ENCODE measurements around the gene MAP3K20.

The MAP3K20 gene

GRCh38 chr2:173223871-173224270, 148.2 kb downstream of the MAP3K20 start:
- no peak for TF ChIP-seq CTCF (IDR thresholded peaks at IDR 0.05; ENCODE audit: control extremely low read depth, extremely low read depth, low read depth, missing control alignments)
- DNase-seq (ENCODE audit: extremely low spot score), result no peak
- POLR2A ChIA-PET, result no interaction called here
- CTCF ChIA-PET, result interaction anchor here (1.1 to 2.9 kb wide), 8 partner anchors 10 to 197 kb away, joined by 3 to 22 read pairs (median 3); no protein-coding TSS in a partner anchor

GRCh38 chr2:173226899-173227698, 151.5 kb downstream of the MAP3K20 start:
- POLR2A ChIA-PET, result no interaction called here
- no peak for TF ChIP-seq CTCF (IDR thresholded peaks at IDR 0.05; ENCODE audit: control extremely low read depth, extremely low read depth, low read depth, missing control alignments)
- DNase-seq (ENCODE audit: extremely low spot score), result no peak
- CTCF ChIA-PET, result interaction anchor here (0.8 to 3.6 kb wide), 3 partner anchors 15 to 34 kb away, joined by 3 to 13 read pairs (median 7); no protein-coding TSS in a partner anchor

GRCh38 chr2:173229086-173229485, 153.4 kb downstream of the MAP3K20 start:
- TF ChIP-seq CTCF (IDR thresholded peaks at IDR 0.05; ENCODE audit: control extremely low read depth, extremely low read depth, low read depth, missing control alignments), result no peak
- DNase-seq (ENCODE audit: extremely low spot score), result no peak
- ChIA-PET POLR2A (no interaction called here), CTCF (interaction anchor here (1.4 to 3.6 kb wide), 2 partner anchors 19 to 21 kb away, joined by 3 to 13 read pairs; no protein-coding TSS in a partner anchor)

GRCh38 chr2:173230181-173230580, 154.5 kb downstream of the MAP3K20 start:
- CTCF ChIA-PET, result interaction anchor here (1.3 to 2.3 kb wide), 3 partner anchors 11 to 20 kb away, joined by 4 to 15 read pairs (median 4); no protein-coding TSS in a partner anchor
- DNase-seq (ENCODE audit: extremely low spot score), result no peak
- no peak for TF ChIP-seq CTCF (IDR thresholded peaks at IDR 0.05; ENCODE audit: control extremely low read depth, extremely low read depth, low read depth, missing control alignments)

GRCh38 chr2:173231042-173231441, 155.4 kb downstream of the MAP3K20 start:
- CTCF ChIA-PET, result interaction anchor here (1.1 to 2.3 kb wide), 7 partner anchors 9 to 225 kb away, joined by 3 to 15 read pairs (median 4); no protein-coding TSS in a partner anchor

More at GRCh38 chr2:173230181-173230580, 154.5 kb downstream of the MAP3K20 start:
- POLR2A ChIA-PET, result no interaction called here

GRCh38 chr2:173231465-173231864, 155.8 kb downstream of the MAP3K20 start:
- no peak for DNase-seq (ENCODE audit: extremely low spot score)
- ChIA-PET POLR2A (no interaction called here), CTCF (interaction anchor here (1.0 to 2.3 kb wide), 7 partner anchors 8 to 225 kb away, joined by 3 to 15 read pairs (median 4); no protein-coding TSS in a partner anchor)
- no peak for TF ChIP-seq CTCF (IDR thresholded peaks at IDR 0.05; ENCODE audit: control extremely low read depth, extremely low read depth, low read depth, missing control alignments)

More at GRCh38 chr2:173231042-173231441, 155.4 kb downstream of the MAP3K20 start:
- no peak for DNase-seq (ENCODE audit: extremely low spot score)
- no peak for TF ChIP-seq CTCF (IDR thresholded peaks at IDR 0.05; ENCODE audit: control extremely low read depth, extremely low read depth, low read depth, missing control alignments)
- POLR2A ChIA-PET, result no interaction called here
